ENCODE results near the gene DENND10. TPM values are rescaled to one million over a fixed set of nuclear protein-coding genes. Genes with fewer than 3 reads are reported as not detected.

Gene DENND10, protein sequence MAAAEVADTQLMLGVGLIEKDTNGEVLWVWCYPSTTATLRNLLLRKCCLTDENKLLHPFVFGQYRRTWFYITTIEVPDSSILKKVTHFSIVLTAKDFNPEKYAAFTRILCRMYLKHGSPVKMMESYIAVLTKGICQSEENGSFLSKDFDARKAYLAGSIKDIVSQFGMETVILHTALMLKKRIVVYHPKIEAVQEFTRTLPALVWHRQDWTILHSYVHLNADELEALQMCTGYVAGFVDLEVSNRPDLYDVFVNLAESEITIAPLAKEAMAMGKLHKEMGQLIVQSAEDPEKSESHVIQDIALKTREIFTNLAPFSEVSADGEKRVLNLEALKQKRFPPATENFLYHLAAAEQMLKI
- 10 to 100 TPM; 12.7 to 15.3 (median 13.8) TPM for total RNA-seq

DNA sequence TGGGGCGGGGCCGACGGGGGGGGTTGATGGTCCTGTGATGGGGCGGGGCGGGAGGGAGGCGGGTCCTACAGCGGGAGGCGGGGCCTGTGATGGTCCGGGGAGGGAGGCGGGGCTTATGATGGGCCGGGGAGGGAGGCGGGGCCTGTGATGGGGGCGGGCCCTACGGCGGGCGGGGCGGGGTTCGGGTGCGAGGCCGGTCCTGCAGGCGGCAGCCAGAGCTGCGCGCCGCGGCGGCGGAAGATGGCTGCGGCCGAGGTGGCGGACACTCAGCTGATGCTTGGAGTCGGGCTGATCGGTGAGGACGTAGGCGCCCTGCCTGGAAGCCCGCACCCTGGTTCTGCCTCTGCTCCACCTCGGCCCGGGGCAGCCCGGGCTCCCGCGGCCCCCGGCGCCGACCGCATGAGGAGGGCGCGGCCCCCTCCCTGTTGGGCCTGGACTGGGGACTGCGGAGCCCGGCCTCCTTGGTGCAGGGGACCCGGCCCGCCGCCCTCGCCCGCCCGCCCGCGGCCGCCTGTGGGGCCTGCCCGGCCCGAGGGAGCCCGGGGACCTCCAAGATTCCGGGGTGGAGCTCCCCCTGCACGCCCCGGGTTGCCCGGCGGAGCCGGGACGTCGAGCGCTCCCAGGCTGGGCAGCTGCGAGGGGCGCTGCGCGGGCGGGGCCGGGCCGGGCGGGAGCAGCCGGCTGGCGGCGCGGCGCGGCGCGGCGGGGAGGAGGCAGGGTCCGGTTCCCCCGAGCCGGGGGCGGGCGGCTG is at the start of gene DENND10:
Gene DENND10 (plus strand): TSS at position 211 of the 751 bp plus-strand sequence. CDS start 30 bp downstream, at position 241.
- DNase-seq: peak; percentile 76
- H3K27me3 Mint-ChIP-seq (ENCODE audit: low read depth): no peaks in the 10 kb centered on the region

DNA sequence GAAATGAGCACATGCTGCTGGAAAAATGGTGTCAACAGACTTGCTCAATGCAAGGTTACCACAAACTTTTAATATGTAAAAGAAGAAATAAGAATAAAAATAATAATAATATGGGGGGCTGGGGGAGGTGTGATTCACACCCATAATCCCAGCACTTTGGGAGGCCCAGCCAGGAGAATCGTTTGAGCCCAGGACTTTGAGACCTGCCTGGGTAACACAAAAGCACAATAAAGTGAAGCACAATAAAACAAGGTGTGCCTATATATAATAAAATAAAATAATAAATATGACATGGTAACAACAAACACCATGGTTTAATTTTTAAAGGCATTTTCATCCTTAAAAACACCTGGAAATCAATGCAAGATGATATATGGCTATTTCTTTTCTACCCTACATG is 48.4 kb upstream of the DENND10 start:
- no peak overlapping the region for H3K4me3 Mint-ChIP-seq
- no peaks in the 10 kb centered on the region for H3K27me3 Mint-ChIP-seq (ENCODE audit: low read depth)
- ATAC-seq (no peak), DNase-seq (no peak)
- peaks cover 4% of the 10 kb centered on the region for H3K4me1 Mint-ChIP-seq (ENCODE audit: low read depth)
- H3K36me3 Mint-ChIP-seq (ENCODE audit: insufficient read depth): peaks cover 66% of the 10 kb centered on the region
- no peaks in the 10 kb centered on the region for H3K9me3 Mint-ChIP-seq

More for the DNA sequence above, at the start of gene DENND10:
- Mint-ChIP-seq H3K4me1 (ENCODE audit: low read depth) (peaks cover 22% of the 10 kb centered on the region), H3K36me3 (ENCODE audit: insufficient read depth) (peaks cover 6% of the 10 kb centered on the region), H3K4me3 (peak within 1 kb of the TSS; percentile 76), H3K9me3 (no peaks in the 10 kb centered on the region)
- peak; percentile 88 to 91 for ATAC-seq

- Mint-ChIP-seq H3K4me1 (ENCODE audit: low read depth) (peaks cover 11% of the 10 kb centered on the region), H3K36me3 (ENCODE audit: insufficient read depth) (peaks cover 60% of the 10 kb centered on the region), H3K27me3 (ENCODE audit: low read depth) (no peaks in the 10 kb centered on the region), H3K9me3 (no peaks in the 10 kb centered on the region), H3K4me3 (no peak overlapping the region)
- no peak for DNase-seq
- no peak for ATAC-seq
These were observed 45.9 kb upstream of the DENND10 start for GRCh38 chr10:119058010-119058409.

- H3K4me3 Mint-ChIP-seq: no peak overlapping the region
- H3K36me3 Mint-ChIP-seq (ENCODE audit: insufficient read depth): peaks cover 64% of the 10 kb centered on the region
- ATAC-seq (no peak), DNase-seq (no peak)
- no peaks in the 10 kb centered on the region for H3K9me3 Mint-ChIP-seq
- H3K4me1 Mint-ChIP-seq (ENCODE audit: low read depth): peaks cover 13% of the 10 kb centered on the region
- H3K27me3 Mint-ChIP-seq (ENCODE audit: low read depth): no peaks in the 10 kb centered on the region
These were observed 44.4 kb upstream of the DENND10 start for GRCh38 chr10:119059557-119059956.

DNA sequence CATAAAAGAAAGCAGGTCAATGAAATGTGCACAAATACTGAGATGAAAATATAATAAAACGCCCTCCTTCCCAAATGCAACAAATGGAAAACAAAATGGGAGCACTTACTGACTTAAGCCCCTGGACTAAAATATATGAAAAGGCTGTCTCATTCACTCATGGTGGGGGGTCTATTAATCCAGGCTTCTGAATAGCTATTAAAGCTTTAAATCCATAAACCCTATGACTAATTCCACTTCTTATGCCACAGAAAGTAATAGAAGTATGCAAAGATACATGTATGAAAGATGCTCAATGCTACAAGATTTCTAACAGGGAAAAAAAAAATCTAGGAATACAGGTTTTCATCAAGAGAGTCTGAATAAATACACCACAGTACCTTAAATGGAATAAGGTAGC is 43.8 kb upstream of the DENND10 start:
- Mint-ChIP-seq H3K9me3 (no peaks in the 10 kb centered on the region), H3K27me3 (ENCODE audit: low read depth) (no peaks in the 10 kb centered on the region), H3K4me3 (no peak overlapping the region), H3K4me1 (ENCODE audit: low read depth) (peaks cover 15% of the 10 kb centered on the region), H3K36me3 (ENCODE audit: insufficient read depth) (peaks cover 69% of the 10 kb centered on the region)
- no peak for DNase-seq
- no peak for ATAC-seq

DNA sequence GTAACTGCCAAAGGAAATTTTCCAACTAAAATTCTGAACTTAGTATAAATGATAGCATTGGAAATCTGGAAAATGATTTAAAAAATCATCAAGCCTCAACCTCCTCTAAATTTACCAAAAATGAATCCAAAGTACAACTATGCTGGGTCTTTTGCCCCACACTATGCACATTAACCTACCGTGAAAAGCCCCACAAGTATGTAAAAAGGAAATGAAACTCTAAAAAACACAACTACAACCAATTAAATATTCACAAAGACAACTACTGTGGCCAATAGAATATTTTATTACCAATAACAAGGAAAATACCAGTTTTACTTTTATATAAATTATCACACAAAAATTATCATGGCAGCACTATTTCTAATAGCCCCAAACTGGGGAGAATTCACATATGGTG is 42.6 kb upstream of the DENND10 start:
- H3K9me3 Mint-ChIP-seq: no peaks in the 10 kb centered on the region
- peaks cover 69% of the 10 kb centered on the region for H3K36me3 Mint-ChIP-seq (ENCODE audit: insufficient read depth)
- H3K27me3 Mint-ChIP-seq (ENCODE audit: low read depth): no peaks in the 10 kb centered on the region
- ATAC-seq (no peak), DNase-seq (no peak)
- H3K4me1 Mint-ChIP-seq (ENCODE audit: low read depth): peaks cover 16% of the 10 kb centered on the region
- no peak overlapping the region for H3K4me3 Mint-ChIP-seq

GRCh38 chr10:119061926-119062325 is 42.0 kb upstream of the DENND10 start:
- no peaks in the 10 kb centered on the region for H3K27me3 Mint-ChIP-seq (ENCODE audit: low read depth)
- ATAC-seq (no peak), DNase-seq (no peak)
- peaks cover 16% of the 10 kb centered on the region for H3K4me1 Mint-ChIP-seq (ENCODE audit: low read depth)
- no peak overlapping the region for H3K4me3 Mint-ChIP-seq
- H3K36me3 Mint-ChIP-seq (ENCODE audit: insufficient read depth): peaks cover 67% of the 10 kb centered on the region
- no peaks in the 10 kb centered on the region for H3K9me3 Mint-ChIP-seq

DNA sequence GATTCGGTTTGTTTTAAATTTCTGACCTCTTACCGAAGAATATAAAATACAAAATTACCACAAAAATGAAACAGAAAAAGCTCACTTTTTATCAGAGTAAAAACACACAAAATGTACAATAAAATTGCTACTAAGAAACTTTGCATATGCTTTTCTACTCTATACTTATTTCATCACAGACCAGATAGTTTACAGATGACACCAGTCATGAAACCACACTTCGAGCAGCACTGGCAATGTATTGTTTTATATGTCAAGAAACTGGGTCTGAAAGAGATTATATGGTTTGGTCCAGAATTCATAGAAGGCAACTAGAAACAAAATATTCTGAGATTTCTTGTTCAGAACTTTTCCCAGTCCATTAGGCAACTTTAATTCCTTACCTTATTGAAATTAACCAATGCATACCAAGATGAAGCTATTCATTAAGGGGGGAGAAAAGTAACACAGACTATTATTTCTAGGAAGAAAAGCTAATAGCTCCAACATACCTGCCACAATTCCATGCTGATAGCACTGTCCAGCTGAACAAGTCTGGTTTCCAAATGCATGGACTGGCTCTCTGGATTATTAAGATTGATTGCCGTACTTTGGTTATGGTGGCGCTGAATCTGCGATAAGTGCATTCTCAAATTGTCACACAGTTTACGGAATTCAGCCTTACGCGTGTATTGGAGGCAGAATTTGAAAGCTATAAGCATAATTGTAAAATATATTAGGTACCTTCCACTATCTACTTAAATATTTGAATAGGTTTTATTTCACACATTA is 33.3 kb upstream of the DENND10 start:
- Mint-ChIP-seq H3K9me3 (no peaks in the 10 kb centered on the region), H3K4me1 (ENCODE audit: low read depth) (peaks cover 41% of the 10 kb centered on the region), H3K27me3 (ENCODE audit: low read depth) (no peaks in the 10 kb centered on the region), H3K36me3 (ENCODE audit: insufficient read depth) (peaks cover 48% of the 10 kb centered on the region), H3K4me3 (no peak overlapping the region)
- peak in 1 of 2 donors; percentile 41 for ATAC-seq
- DNase-seq: no peak

- ATAC-seq: no peak
- H3K36me3 Mint-ChIP-seq (ENCODE audit: insufficient read depth): peaks cover 35% of the 10 kb centered on the region
- H3K9me3 Mint-ChIP-seq: no peaks in the 10 kb centered on the region
- no peaks in the 10 kb centered on the region for H3K27me3 Mint-ChIP-seq (ENCODE audit: low read depth)
- no peak for DNase-seq
- H3K4me3 Mint-ChIP-seq: peak overlapping the region; percentile 1
- peaks cover 58% of the 10 kb centered on the region for H3K4me1 Mint-ChIP-seq (ENCODE audit: low read depth)
These were observed 30.3 kb upstream of the DENND10 start for GRCh38 chr10:119073584-119073983.

DNA sequence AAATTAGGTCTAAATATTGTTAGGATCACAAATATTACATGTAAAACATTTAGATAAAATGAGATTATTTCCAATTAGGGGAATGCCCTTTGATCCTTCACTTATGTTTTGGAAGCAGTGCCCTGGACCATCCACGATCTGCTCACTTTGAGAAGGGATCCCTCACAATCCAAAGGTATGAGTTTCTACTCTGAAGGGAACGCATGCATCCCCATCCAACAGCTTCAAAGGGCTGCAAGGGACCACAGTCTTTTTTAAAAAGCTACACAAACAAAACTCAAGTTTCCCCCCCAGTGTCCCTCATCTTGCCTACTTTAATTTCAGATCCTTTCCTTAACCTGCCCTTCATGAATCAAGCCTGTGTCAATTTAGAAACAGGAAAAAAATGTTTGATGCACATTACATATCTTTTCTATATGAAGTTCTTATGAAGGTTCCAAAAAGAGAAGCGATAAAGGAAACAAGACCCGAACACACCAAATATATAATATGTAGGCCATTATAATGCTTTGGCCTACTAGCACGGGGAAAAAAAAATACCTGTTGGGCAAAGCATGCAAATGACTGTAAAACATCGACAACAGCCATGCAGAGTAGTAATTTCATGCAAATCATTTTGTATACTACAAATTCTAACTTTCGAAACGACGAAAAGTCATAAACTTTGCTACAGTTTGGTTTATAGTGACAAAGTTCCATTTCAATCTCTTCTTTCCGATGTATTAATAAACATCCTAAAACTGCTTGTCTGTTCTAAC is 25.3 kb upstream of the DENND10 start:
- Mint-ChIP-seq H3K4me3 (peak overlapping the region; percentile 99), H3K4me1 (ENCODE audit: low read depth) (peaks cover 50% of the 10 kb centered on the region), H3K9me3 (no peaks in the 10 kb centered on the region), H3K27me3 (ENCODE audit: low read depth) (no peaks in the 10 kb centered on the region), H3K36me3 (ENCODE audit: insufficient read depth) (peaks cover 18% of the 10 kb centered on the region)
- ATAC-seq (no peak), DNase-seq (no peak)

DNA sequence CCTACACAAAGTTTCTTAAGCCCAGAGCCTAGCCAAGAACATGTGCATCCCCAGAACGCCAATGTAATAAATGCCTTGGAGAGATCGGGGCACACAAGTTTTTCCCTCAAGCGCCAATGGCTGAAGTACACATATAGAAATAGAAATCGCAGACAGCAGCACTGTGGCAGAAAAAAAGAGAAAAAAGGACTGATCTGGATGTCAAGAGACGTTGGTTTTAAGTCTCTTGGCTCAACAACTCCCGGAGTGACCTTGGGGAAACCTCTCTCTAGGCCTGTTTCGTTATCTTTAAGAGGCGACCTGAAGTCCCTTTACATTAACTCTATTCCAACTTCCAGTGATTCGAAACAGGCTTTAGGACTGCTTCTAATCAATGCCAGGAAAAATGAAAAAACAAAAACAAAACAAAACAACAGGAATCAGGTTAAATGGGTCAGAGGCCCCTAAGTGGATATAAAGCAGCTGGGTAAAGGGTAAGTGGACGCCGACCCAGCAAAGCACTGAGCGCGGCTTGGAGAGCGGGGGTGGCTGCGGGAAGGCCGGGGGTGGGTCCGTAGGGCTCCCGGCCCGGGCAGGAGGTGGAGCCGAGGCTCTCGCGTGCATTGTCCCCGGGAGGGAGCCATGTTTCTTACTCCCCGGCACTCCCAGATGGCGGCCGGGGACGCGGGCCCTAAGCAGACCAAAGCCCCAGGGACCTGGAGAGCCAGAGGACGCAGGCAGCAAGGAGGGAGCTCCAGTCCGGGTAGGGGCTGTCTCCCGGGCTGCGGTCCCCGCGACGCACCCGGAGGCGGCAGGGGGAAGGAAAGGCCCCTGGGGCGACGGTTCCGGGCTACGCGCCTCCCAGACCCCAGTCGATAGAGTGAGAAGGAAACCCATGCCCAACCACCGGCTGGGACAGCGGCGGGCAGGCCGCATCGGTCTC is 24.1 kb upstream of the DENND10 start:
- Mint-ChIP-seq H3K27me3 (ENCODE audit: low read depth) (no peaks in the 10 kb centered on the region), H3K9me3 (no peaks in the 10 kb centered on the region), H3K4me3 (peak overlapping the region; percentile 99), H3K4me1 (ENCODE audit: low read depth) (peaks cover 45% of the 10 kb centered on the region), H3K36me3 (ENCODE audit: insufficient read depth) (peaks cover 18% of the 10 kb centered on the region)
- peak; percentile 55 for DNase-seq
- ATAC-seq: peak; percentile 72 to 76

- H3K36me3 Mint-ChIP-seq (ENCODE audit: insufficient read depth): peaks cover 18% of the 10 kb centered on the region
- ATAC-seq (peak; percentile 89 to 91), DNase-seq (peak; percentile 87)
- H3K4me3 Mint-ChIP-seq: peak within 1 kb of the TSS; percentile 99
- no peaks in the 10 kb centered on the region for H3K27me3 Mint-ChIP-seq (ENCODE audit: low read depth)
- no peaks in the 10 kb centered on the region for H3K9me3 Mint-ChIP-seq
- peaks cover 39% of the 10 kb centered on the region for H3K4me1 Mint-ChIP-seq (ENCODE audit: low read depth)
These were observed 23.2 kb upstream of the DENND10 start, which contains the start of gene EIF3A for GRCh38 chr10:119080521-119081259. EIF3A (minus strand) TSS chr10:119080817; CDS start chr10:119080676, 141 bp downstream.
